HG02943 (cell line): ENCODE measurements around the gene BTBD9.
"Not testable (repeated sequence)": the region's sequence is repeated elsewhere in the genome, so short reads cannot be mapped to it uniquely, and the experiment has no call there.

Experiments
- ATAC-seq: cut with Tn5 transposase; IDR thresholded peaks from one replicate; pipeline ENCODE4 v1.9.1; 2021; ENCODE audit warnings: mild to moderate bottlenecking, low read depth, moderate library complexity; ENCODE audit not compliant: unreplicated experiment

BTBD9 gene

GRCh38 chr6:38650207-38650752 lies 10.6 kb upstream of the BTBD9 start:
- ATAC-seq = no peak

GRCh38 chr6:38649744-38650143 lies 10.0 kb upstream of the BTBD9 start:
- ATAC-seq = no peak

GRCh38 chr6:38648629-38649028 lies 8.9 kb upstream of the BTBD9 start:
- ATAC-seq = no peak

- no peak for ATAC-seq
Measured at GRCh38 chr6:38646166-38646878, 6.6 kb upstream of the BTBD9 start.

- no peak for ATAC-seq
Measured at GRCh38 chr6:38644951-38645350, 5.2 kb upstream of the BTBD9 start.

GRCh38 chr6:38640216-38640909 lies 634 bp upstream of the BTBD9 start:
- ATAC-seq = no peak

GRCh38 chr6:38638941-38639497 lies 710 bp downstream of the BTBD9 start:
- peak; percentile 28 for ATAC-seq

- no peak for ATAC-seq
Measured at GRCh38 chr6:38637756-38638155, 2.0 kb downstream of the BTBD9 start.

- ATAC-seq = no peak
Measured at GRCh38 chr6:38636027-38636426, 3.7 kb downstream of the BTBD9 start.

- ATAC-seq = no peak
Measured at GRCh38 chr6:38634518-38634917, 5.2 kb downstream of the BTBD9 start.

GRCh38 chr6:38632490-38632889 lies 7.2 kb downstream of the BTBD9 start:
- ATAC-seq = no peak

- no peak for ATAC-seq
Measured at GRCh38 chr6:38631186-38631783, 8.4 kb downstream of the BTBD9 start.

- no peak for ATAC-seq
Measured at GRCh38 chr6:38625217-38625616, 14.5 kb downstream of the BTBD9 start.

GRCh38 chr6:38619342-38619741 lies 20.4 kb downstream of the BTBD9 start:
- not testable (repeated sequence) for ATAC-seq

- not testable (repeated sequence) for ATAC-seq
Measured at GRCh38 chr6:38618301-38618700, 21.4 kb downstream of the BTBD9 start.

GRCh38 chr6:38617856-38618255 lies 21.9 kb downstream of the BTBD9 start:
- no peak for ATAC-seq

- no peak for ATAC-seq
Measured at GRCh38 chr6:38612143-38612965, 27.4 kb downstream of the BTBD9 start.

GRCh38 chr6:38610050-38610625 lies 29.6 kb downstream of the BTBD9 start:
- no peak for ATAC-seq

GRCh38 chr6:38604700-38605099 lies 35.0 kb downstream of the BTBD9 start:
- ATAC-seq = no peak

GRCh38 chr6:38603966-38604365 lies 35.8 kb downstream of the BTBD9 start:
- no peak for ATAC-seq
